HG02943 (cell line): ENCODE data around the gene ZFAND2B.

ENCODE experiments used
- ATAC-seq: cut with Tn5 transposase; IDR thresholded peaks from one replicate; pipeline ENCODE4 v1.9.1; 2021; ENCODE audit warnings: mild to moderate bottlenecking, low read depth, moderate library complexity; ENCODE audit not compliant: unreplicated experiment

The ZFAND2B gene

GRCh38 chr2:219218732-219219701, 12.4 kb downstream of the ZFAND2B start, which contains the start of gene ABCB6:
Gene ABCB6 (minus strand): TSS chr2:219218958. CDS start chr2:219218673, 285 bp downstream.
- ATAC-seq, result peak; percentile 67

- ATAC-seq, result no peak
Measured at GRCh38 chr2:219219784-219220532, 13.4 kb downstream of the ZFAND2B start.

GRCh38 chr2:219220652-219221402, 14.2 kb downstream of the ZFAND2B start:
- ATAC-seq, result no peak

GRCh38 chr2:219221957-219222518, 15.5 kb downstream of the ZFAND2B start:
- ATAC-seq, result no peak

- ATAC-seq, result no peak
Measured at GRCh38 chr2:219223831-219224610, 17.4 kb downstream of the ZFAND2B start.

- no peak for ATAC-seq
Measured at GRCh38 chr2:219225350-219225749, 18.8 kb downstream of the ZFAND2B start.

GRCh38 chr2:219228041-219228910, 21.7 kb downstream of the ZFAND2B start:
- no peak for ATAC-seq

GRCh38 chr2:219228911-219229304, 22.3 kb downstream of the ZFAND2B start:
- ATAC-seq, result peak; percentile 15

- ATAC-seq, result peak; percentile 97
Measured at GRCh38 chr2:219229305-219230058, 22.9 kb downstream of the ZFAND2B start, which contains the start of the genes ANKZF1 and ATG9A. Gene ANKZF1 (plus strand): TSS chr2:219229806. CDS start chr2:219230258, 452 bp downstream. Gene ATG9A (minus strand): TSS chr2:219229636. CDS start chr2:219228024, 1,612 bp downstream.

- ATAC-seq, result no peak
Measured at GRCh38 chr2:219230059-219230540, 23.5 kb downstream of the ZFAND2B start.

- ATAC-seq, result no peak
Measured at GRCh38 chr2:219234331-219234730, 27.7 kb downstream of the ZFAND2B start.

GRCh38 chr2:219243291-219243761, 36.7 kb downstream of the ZFAND2B start:
- no peak for ATAC-seq

GRCh38 chr2:219244789-219245147, 38.2 kb downstream of the ZFAND2B start:
- no peak for ATAC-seq

- peak; percentile 47 for ATAC-seq
Measured at GRCh38 chr2:219245148-219245898, 38.7 kb downstream of the ZFAND2B start, which contains the start of the genes GLB1L and STK16. Gene GLB1L (minus strand): TSS chr2:219245444. CDS start chr2:219243573, 1,871 bp downstream. Gene STK16 (plus strand): TSS chr2:219245479. CDS start chr2:219246000, 521 bp downstream.

GRCh38 chr2:219245899-219246230, 39.3 kb downstream of the ZFAND2B start:
- ATAC-seq, result no peak

GRCh38 chr2:219246559-219246958, 40.0 kb downstream of the ZFAND2B start:
- ATAC-seq, result no peak
